NCI-H1436 treated with DMSO at 0.1 percent for 48 hours (cell line): ENCODE results near the gene MUC22.
"Not testable (repeated sequence)": the region's sequence is repeated elsewhere in the genome, so short reads cannot be mapped to it uniquely, and the experiment has no call there.

Experiments
- DNase-seq: peaks from one replicate; lab custom pipeline; 2025; lab: John Stamatoyannopoulos, UW

MUC22 gene

GRCh38 chr6:31010393-31011060 lies at the start of gene MUC22:
Gene MUC22, plus strand, starts transcription at chr6:31010474. Its CDS starts 233 bp downstream, at chr6:31010707.
- no peak for DNase-seq

- no peak for DNase-seq
These were observed 49.2 kb upstream of the MUC22 start for GRCh38 chr6:30960907-30961673.

- no peak for DNase-seq
These were observed 47.6 kb upstream of the MUC22 start for GRCh38 chr6:30962716-30963115.

- no peak for DNase-seq
These were observed 46.6 kb upstream of the MUC22 start for GRCh38 chr6:30963641-30964040.

- no peak for DNase-seq
These were observed 46.2 kb upstream of the MUC22 start for GRCh38 chr6:30964075-30964474.

GRCh38 chr6:30965140-30965601 lies 45.1 kb upstream of the MUC22 start:
- DNase-seq, result no peak

- DNase-seq, result no peak
These were observed 44.1 kb upstream of the MUC22 start for GRCh38 chr6:30966154-30966553.

- not testable (repeated sequence) for DNase-seq
These were observed 41.1 kb upstream of the MUC22 start for GRCh38 chr6:30969171-30969570.

- DNase-seq, result no peak
These were observed 39.3 kb upstream of the MUC22 start for GRCh38 chr6:30970946-30971345.

GRCh38 chr6:30972816-30973215 lies 37.5 kb upstream of the MUC22 start:
- no peak for DNase-seq

- no peak for DNase-seq
These were observed 35.6 kb upstream of the MUC22 start for GRCh38 chr6:30974490-30975252.

GRCh38 chr6:30979141-30979540 lies 31.1 kb upstream of the MUC22 start:
- no peak for DNase-seq

- no peak for DNase-seq
These were observed 30.6 kb upstream of the MUC22 start for GRCh38 chr6:30979690-30980089.

- no peak for DNase-seq
These were observed 28.1 kb upstream of the MUC22 start for GRCh38 chr6:30981942-30982772.

- DNase-seq, result no peak
These were observed 26.8 kb upstream of the MUC22 start, which contains the start of gene MUC21 for GRCh38 chr6:30983439-30983838. Gene MUC21, plus strand, starts transcription at chr6:30983718. Its CDS starts 241 bp downstream, at chr6:30983959.

GRCh38 chr6:30985490-30985889 lies 24.8 kb upstream of the MUC22 start:
- DNase-seq, result no peak

- no peak for DNase-seq
These were observed 23.0 kb upstream of the MUC22 start for GRCh38 chr6:30987304-30987703.

- DNase-seq, result no peak
These were observed 22.0 kb upstream of the MUC22 start for GRCh38 chr6:30988209-30988825.

- DNase-seq, result no peak
These were observed 19.7 kb upstream of the MUC22 start for GRCh38 chr6:30990422-30991086.

- no peak for DNase-seq
These were observed 18.4 kb upstream of the MUC22 start for GRCh38 chr6:30991891-30992290.

GRCh38 chr6:30997301-30997700 lies 13.0 kb upstream of the MUC22 start:
- DNase-seq, result no peak
